HG03045 (cell line): ENCODE data around the gene CATSPERE.
"Not testable (repeated sequence)": the region's sequence is repeated elsewhere in the genome, so short reads cannot be mapped to it uniquely, and the experiment has no call there.

Source experiments
- ATAC-seq: cut with Tn5 transposase; IDR thresholded peaks from one replicate; pipeline ENCODE4 v1.9.1; 2021; ENCODE audit warnings: mild to moderate bottlenecking, moderate library complexity; ENCODE audit not compliant: unreplicated experiment

Gene CATSPERE

GRCh38 chr1:244447552-244447951 is 13.5 kb upstream of the CATSPERE start:
- ATAC-seq, result no peak

GRCh38 chr1:244448279-244449036 is 12.6 kb upstream of the CATSPERE start:
- no peak for ATAC-seq

DNA sequence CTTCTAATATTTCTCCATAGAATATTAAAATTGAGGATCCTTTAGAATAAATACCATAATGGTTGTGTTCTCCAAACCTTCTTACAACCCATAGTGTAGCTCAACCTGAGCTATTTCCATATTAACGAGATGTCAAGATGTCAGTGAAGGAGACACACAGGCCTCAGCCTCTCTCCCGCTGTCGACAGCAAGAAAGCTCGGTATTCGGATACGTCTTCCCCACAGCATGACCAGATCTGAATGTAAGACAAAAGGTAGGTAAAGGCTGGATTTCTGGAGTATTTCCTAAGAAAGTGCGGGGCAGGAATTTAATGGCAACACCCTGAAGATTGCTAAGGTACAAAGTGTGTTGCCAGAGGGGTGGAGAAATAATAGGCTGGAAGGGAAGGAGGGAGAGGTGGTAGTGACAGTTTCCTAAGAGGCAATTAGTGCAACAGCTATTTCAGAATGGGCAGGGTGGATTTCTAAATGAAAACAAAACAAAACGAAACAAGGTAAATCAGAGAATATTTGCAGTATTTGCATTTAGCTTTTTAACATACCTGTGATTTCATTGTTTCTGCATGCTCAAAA is 11.1 kb upstream of the CATSPERE start:
- no peak for ATAC-seq

DNA sequence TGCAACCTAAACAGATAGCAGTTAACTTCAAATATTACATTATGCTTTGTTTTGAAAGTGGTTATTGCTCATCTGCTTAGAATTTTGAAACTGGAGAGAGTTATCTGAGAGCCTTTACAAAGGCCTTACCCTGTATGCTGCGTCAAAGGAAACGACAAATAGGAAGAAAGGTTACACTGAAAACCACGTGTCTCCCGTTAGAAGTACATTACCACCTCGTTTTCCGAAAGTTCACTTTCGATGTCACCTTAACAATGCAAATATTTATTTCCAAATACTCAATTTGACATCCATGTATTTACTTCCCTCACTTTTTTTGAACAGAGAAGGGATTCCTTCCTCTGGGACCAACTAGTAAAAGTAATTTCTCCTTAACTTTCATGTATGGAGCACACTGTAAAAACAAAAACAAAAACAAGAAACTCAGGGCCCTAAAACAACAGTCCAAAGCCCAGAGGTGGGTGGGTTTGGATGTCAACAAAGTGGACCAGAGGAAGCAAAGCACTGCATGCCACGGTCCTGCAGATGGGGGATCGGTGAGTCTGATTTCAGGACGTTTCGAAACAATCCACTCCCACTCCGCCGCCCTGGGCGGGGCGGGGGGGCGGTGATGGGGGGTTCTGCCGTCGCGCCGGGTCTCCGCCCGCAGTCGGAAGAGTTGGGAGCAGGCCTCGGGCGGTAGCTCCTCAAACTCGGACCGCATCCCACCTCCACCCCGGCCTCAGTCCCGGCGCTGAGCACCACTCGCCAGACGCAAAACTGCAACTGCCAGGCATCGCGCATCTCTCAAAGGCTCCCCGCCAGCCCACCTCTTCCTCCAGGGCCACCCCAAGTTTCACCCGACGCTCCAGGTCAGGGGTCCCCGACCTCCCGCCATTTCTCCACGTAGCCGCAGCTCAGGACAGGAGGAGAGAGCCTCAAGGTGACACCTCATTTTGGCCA is 10.2 kb upstream of the CATSPERE start:
- peak; percentile 16 for ATAC-seq

- ATAC-seq, result no peak
Measured at GRCh38 chr1:244451539-244451950, 9.5 kb upstream of the CATSPERE start, which contains the start of gene ADSS2. ADSS2 (minus strand) TSS chr1:244451909; CDS start chr1:244451817, 92 bp downstream.

- ATAC-seq, result peak; percentile 96
Measured at GRCh38 chr1:244451951-244452795, 8.9 kb upstream of the CATSPERE start.

DNA sequence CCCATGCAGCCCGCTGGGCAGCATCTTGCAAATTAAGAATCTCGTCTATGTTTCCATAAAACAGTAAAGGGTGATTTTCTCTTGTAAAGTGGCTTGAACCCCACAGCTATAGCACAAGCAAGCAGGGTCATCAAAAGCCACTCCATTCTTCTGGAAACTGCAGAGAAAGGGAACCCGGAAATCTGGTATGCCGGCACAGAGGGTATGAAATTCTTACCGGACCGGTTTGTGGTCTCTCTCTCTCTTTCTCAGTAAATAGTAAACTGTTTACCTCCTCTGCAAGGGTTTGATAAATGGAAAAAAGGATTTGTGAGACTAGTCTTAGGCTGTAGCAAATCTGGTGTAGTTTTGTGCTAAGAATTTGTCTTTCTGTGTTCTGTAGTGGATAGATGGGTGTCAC is 6.7 kb upstream of the CATSPERE start:
- no peak for ATAC-seq

DNA sequence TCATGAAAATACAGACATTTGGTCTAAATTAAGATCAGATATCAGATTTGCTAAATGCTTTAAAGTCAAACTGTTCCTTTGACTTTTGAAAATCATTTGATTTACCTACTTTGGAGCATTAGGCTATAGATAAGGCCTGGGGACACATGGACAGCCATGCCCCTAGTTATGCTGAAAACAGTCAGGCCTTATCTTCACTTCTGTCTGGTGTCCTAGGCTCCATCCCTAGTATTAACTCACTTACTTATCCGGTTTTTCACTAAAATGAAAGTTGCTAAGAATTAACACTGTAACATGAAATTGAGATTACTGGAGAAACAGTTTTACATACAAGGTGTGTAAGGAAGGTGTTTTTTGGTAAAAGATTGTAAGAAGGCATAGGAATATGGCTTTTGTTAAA is 4.5 kb upstream of the CATSPERE start:
- ATAC-seq, result no peak

DNA sequence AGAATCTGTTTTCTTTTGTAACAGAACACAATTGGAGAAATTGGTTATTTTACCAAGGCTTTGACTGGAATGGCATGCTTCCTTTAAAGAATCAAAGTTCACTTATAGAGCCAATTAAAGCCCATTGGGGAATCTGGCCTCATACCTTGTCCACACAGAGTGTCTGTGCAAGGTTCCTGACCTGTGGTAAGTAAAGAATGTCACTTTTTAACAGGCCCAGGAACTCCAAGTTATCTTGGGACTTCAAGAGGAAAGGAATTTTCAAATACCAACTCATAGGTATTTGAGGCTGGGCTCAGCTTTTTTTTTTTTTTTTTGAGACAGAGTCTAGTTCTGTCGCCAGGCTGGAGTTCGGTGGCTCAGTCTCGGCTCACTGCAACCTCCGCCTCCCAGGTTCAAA is 2.3 kb upstream of the CATSPERE start:
- ATAC-seq, result no peak

- no peak for ATAC-seq
Measured at GRCh38 chr1:244460197-244460596, 876 bp upstream of the CATSPERE start.

GRCh38 chr1:244466724-244467123 is 5.7 kb downstream of the CATSPERE start:
- ATAC-seq, result no peak

- no peak for ATAC-seq
Measured at GRCh38 chr1:244473059-244473605, 12.1 kb downstream of the CATSPERE start.

GRCh38 chr1:244484971-244485370 is 23.9 kb downstream of the CATSPERE start:
- ATAC-seq, result not testable (repeated sequence)

GRCh38 chr1:244494653-244495052 is 33.6 kb downstream of the CATSPERE start:
- no peak for ATAC-seq

- no peak for ATAC-seq
Measured at GRCh38 chr1:244496186-244496585, 35.1 kb downstream of the CATSPERE start.

- no peak for ATAC-seq
Measured at GRCh38 chr1:244497805-244498204, 36.7 kb downstream of the CATSPERE start.

DNA sequence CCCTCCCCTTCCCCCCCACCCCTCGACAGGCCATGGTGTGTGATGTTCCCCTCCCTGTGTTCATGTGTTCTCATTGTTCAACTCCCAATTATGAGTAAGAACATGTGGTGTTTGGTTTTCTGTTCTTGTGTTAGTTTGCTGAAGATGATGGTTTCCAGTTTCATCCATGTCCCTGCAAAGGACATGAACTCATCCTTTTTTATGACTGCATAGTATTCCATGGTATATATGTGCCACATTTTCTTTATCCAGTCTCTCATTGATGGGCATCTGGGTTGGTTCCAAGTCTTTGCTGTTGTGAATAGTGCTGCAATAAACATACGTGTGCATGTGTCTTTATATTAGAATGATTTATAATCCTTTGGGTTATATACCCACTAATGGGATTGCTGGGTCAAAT is 38.4 kb downstream of the CATSPERE start:
- ATAC-seq, result not testable (repeated sequence)

- not testable (repeated sequence) for ATAC-seq
Measured at GRCh38 chr1:244500515-244500914, 39.4 kb downstream of the CATSPERE start.

DNA sequence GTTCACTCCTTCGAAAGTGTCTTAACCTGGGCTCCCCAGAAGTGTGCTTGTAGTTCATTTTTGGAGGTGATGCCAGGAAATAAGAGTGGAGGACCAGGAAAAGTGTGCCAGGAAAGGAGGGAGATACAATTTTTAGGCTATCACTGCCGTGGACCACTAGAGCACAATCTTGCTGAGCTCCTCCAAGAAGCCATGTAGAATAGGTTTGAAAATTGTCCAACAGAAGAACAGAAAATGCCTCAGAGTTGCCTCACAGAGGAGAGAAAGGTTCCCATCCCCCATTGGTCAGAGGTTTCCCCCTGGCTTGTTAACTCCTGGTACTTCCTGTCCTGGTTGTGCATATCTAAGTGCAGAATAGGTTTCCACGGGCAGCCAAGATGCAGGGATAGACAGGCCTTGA is 41.6 kb downstream of the CATSPERE start:
- no peak for ATAC-seq

- no peak for ATAC-seq
Measured at GRCh38 chr1:244513493-244513892, 52.4 kb downstream of the CATSPERE start.
